Kidney (tissue), 14 donors: ENCODE data around the gene TTC39C. TPM values are rescaled to one million over a fixed set of nuclear protein-coding genes. Genes with fewer than 3 reads are reported as not detected.

Experiments
- DNase-seq, 5 donors: peaks; one replicate each; pipeline ENCODE4 v3.0.0-alpha.2; 2013 to 2020
- FAIRE-seq: peaks from 2 replicates; lab custom pipeline; 2012; peaks lifted over from hg19 to GRCh38; lab: Jason Lieb, UNC
- H3K27ac ChIP-seq, 2 donors: one replicate each; pipeline ENCODE4 v1.7.0; 2013; ENCODE audit warnings: low read depth in 2 of 2, low read length in 2 of 2, inconsistent platforms in 1 of 2
- H3K27me3 ChIP-seq: one replicate; pipeline ENCODE4 v1.7.1; 2013; ENCODE audit warnings: low read length, inconsistent platforms; ENCODE audit not compliant: control insufficient read depth, insufficient read depth
- H3K36me3 ChIP-seq, 3 donors: one replicate each; pipeline versions ENCODE4 v1.7.0 to v1.7.1; 2013; ENCODE audit warnings: low read length in 3 of 3, control low read depth in 1 of 3, inconsistent platforms in 1 of 3; ENCODE audit not compliant: insufficient read depth in 3 of 3, control insufficient read depth in 2 of 3
- H3K4me1 ChIP-seq, 3 donors: one replicate each; pipeline versions ENCODE4 v1.7.0 to v1.7.1; 2013; ENCODE audit warnings: low read length in 3 of 3, inconsistent platforms in 1 of 3, low read depth in 1 of 3; ENCODE audit not compliant: control insufficient read depth in 2 of 3, insufficient read depth in 2 of 3
- H3K4me3 ChIP-seq, 3 donors: one replicate each; pipeline versions ENCODE4 v1.7.0 to v1.8.1; 2013; ENCODE audit warnings: low read length in 3 of 3, control low read depth in 1 of 3, inconsistent platforms in 1 of 3
- H3K9ac ChIP-seq, 3 donors: one replicate each; pipeline versions ENCODE4 v1.7.0 to v1.7.1; 2013; ENCODE audit warnings: low read length in 3 of 3, control low read depth in 1 of 3, inconsistent platforms in 1 of 3
- H3K9me3 ChIP-seq, 3 donors: one replicate each; pipeline versions ENCODE4 v1.7.0 to v1.7.1; 2013; ENCODE audit warnings: low read length in 3 of 3, control low read depth in 1 of 3, inconsistent platforms in 1 of 3; ENCODE audit not compliant: control insufficient read depth in 2 of 3, insufficient read depth in 1 of 3
- CTCF ChIP-seq: IDR thresholded peaks from 3 replicates; pipeline ENCODE4 v1.5.1; 2012; ENCODE audit warnings: mild to moderate bottlenecking, moderate library complexity, borderline replicate concordance; ENCODE audit not compliant: insufficient read depth; ENCODE audit errors: extremely low read depth
- intact Hi-C: fragments of 100-400 bp; cut with DNase I; formaldehyde crosslinking; loops from one replicate; pipeline ENCODE4 v1.11.1; 2022
- polyA plus RNA-seq: library from polyadenylated mRNA; stranded (reverse); fragments of 350-450 nt; fragmentation: Illumina TruSeq; extraction: RNeasy Lipid Tissue Mini Kit (QIAGEN cat#74804); gene quantifications from one replicate; pipeline ENCODE4 v1.2.3, GENCODE V29; 2014; ENCODE audit warnings: low read depth, low replicate concordance; ENCODE audit not compliant: insufficient read depth
- total RNA-seq: library from RNA; stranded (reverse); fragmentation: NEBNext Ultra II Directional; extraction: Animal tissue kit (Norgen Biotek cat#: 25700); gene quantifications from one replicate; pipeline ENCODE4 v1.2.1, GENCODE V29; 2021
- donor health status: control.
- donor health status: control.
- donor health status: control.
- donor health status: control.
- donor health status: control.
- donor health status: DM: yes; HTN: yes; CAD: no.
- donor health status: Normal renal cell carcinoma (clear cell type).

Gene TTC39C
- total and polyA plus RNA-seq, 2 donors from 2014 or later, result 2.8 to 17.4 TPM

GRCh38 chr18:24090876-24091275, 76.3 kb downstream of the TTC39C start:
- Histone ChIP-seq H3K9me3 (no peaks in the 10 kb centered on the region), H3K9ac (no peak overlapping the region), H3K27ac (no peak overlapping the region), H3K4me1 (peaks cover 0 to 2% (median 0%) of the 10 kb centered on the region in 3 donors), H3K36me3 (no peaks in the 10 kb centered on the region), H3K27me3 (no peaks in the 10 kb centered on the region), H3K4me3 (no peak overlapping the region)
- FAIRE-seq (no peak), DNase-seq (no peak)
- no peak for TF ChIP-seq CTCF
- intact Hi-C loops, result no loop called here

- Histone ChIP-seq H3K27me3 (no peaks in the 10 kb centered on the region), H3K9me3 (peaks cover 0 to 4% (median 0%) of the 10 kb centered on the region in 3 donors), H3K36me3 (no peaks in the 10 kb centered on the region), H3K27ac (no peak overlapping the region), H3K4me3 (no peak overlapping the region), H3K4me1 (no peaks in the 10 kb centered on the region), H3K9ac (no peak overlapping the region)
- FAIRE-seq (no peak), DNase-seq (no peak)
- intact Hi-C loops, result no loop called here
- TF ChIP-seq CTCF, result no peak
These were observed 80.0 kb downstream of the TTC39C start for GRCh38 chr18:24094561-24094960.

GRCh38 chr18:24095976-24096375, 81.4 kb downstream of the TTC39C start:
- peaks cover 0 to 4% (median 0%) of the 10 kb centered on the region in 3 donors for H3K9me3 ChIP-seq
- H3K27ac ChIP-seq, result no peak overlapping the region
- no peak overlapping the region for H3K9ac ChIP-seq
- no peaks in the 10 kb centered on the region for H3K36me3 ChIP-seq
- FAIRE-seq (no peak), DNase-seq (no peak)
- TF ChIP-seq CTCF, result no peak
- intact Hi-C loops, result no loop called here
- H3K4me1 ChIP-seq, result no peaks in the 10 kb centered on the region
- H3K27me3 ChIP-seq, result no peaks in the 10 kb centered on the region
- no peak overlapping the region for H3K4me3 ChIP-seq
